IPS-NIHi11 (cell line): Measurements from ENCODE around the gene SIGLEC9.

Experiments
- DNase-seq: peaks from one replicate; pipeline ENCODE4 v3.0.0; 2012; ENCODE audit warnings: mixed read lengths, low spot score

SIGLEC9 gene

DNA sequence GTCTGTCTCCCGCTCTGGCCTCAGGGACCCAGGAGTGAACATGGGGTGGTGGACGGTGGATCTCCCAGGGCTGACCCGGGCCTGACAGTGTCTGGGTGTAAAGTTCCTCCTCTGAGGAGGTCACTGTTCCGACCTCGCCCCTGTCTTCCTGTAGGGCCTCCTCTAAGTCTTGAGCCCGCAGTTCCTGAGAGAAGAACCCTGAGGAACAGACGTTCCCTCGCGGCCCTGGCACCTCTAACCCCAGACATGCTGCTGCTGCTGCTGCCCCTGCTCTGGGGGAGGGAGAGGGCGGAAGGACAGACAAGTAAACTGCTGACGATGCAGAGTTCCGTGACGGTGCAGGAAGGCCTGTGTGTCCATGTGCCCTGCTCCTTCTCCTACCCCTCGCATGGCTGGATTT lies at the start of gene SIGLEC9:
TSS of gene SIGLEC9 (plus strand) at position 178 of the 400 bp plus-strand sequence. CDS start at position 247, 69 bp downstream.
- DNase-seq = no peak

DNA sequence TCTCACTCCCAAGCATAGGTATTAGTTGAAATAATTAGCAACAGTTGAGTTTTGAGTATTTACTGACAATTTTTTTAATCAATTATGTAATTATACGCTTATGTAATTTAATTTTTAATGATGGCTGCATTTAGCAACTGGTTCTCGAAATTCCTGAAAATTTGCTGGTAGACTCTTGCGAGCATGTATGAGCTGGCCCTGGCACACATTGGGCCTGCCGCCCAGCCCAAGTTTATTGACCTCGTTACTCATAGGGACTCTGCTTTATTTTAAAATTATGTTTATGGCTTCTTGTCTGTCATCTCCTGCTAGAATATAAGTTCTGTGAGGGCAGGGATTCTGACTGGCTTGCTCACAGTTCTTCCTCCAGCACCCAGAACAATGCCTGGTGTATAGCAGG lies 48.7 kb upstream of the SIGLEC9 start:
- no peak for DNase-seq

DNA sequence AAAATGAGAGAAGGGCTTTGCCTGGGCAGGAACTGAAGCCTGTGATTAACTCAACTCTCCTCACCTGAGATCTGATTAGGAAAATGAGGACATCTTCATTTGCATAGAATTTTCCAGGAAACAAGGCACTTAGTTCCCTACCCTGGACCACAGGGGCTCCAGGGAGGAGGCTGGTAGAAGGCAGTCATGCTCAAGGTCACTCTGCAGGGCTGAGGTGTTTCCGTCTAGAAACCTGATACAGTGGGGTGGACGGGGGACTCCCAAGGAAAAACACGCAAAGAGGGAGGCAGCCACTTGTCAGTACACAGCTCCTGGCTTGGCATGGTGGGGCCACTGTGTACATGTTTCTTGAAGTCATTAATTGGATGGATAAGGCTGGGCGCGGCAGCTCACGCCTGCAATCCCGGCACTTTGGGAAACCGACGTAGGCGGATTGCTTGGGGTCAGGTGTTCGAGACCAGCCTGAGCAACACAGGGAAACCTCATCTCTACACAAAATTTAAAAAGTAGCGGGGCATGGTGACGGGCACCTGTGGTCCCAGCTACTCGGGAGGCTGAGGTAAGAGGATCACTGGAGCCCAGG lies 48.0 kb upstream of the SIGLEC9 start:
- no peak for DNase-seq

- DNase-seq = no peak
Observed at GRCh38 chr19:51078104-51078503, 46.6 kb upstream of the SIGLEC9 start.

DNA sequence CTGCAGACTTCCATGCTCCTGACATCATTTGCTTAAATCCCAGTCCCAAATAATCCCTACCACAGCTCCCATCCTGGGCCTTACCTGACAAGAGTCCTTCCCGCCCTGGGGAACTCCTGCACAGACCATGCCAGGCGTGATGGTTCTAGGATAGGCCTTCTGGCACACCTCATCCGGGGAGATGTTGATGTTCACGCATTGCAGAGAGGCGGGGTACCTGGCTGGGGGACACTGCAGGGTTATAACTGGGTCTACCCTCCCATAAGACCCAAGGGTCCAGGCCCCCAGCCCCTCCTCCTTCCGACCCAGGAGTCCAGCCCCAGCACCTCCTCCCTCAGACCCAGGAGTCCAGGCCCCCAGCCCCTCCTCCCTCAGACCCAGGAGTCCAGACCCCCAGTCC lies 46.0 kb upstream of the SIGLEC9 start:
- no peak for DNase-seq

DNA sequence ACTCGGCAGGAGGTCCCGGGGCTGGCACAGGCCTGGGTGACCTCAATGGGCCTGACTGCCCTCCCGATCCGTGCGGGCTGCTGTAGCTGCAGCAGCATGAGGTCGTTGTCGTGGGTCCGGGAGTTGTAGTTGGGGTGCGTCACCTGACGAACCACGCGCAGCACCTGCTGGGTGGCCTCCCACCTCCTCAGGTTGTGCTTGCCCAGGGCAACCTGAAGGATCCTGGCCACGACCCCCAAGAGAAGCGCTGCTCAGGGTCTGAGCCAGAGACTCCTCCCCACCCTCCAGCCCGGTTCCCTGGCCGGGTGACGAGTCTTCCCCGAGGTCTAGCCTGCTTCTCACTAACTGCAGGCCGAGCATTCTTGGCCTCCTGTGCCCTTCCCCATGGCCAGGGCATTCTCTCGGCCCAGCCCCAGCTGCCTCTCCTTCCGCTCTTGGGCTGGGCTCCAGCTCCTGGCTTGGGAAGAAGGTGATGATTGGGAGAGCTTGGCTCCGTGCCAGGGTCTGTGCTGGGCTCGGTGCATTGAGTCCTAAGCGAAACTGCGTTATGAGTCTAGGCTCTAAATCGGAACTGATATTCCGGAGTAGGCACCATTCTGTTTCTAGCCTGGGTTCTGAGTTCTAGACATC lies 45.1 kb upstream of the SIGLEC9 start:
- DNase-seq = no peak

- DNase-seq = no peak
Observed at GRCh38 chr19:51081476-51081875, 43.2 kb upstream of the SIGLEC9 start.

DNA sequence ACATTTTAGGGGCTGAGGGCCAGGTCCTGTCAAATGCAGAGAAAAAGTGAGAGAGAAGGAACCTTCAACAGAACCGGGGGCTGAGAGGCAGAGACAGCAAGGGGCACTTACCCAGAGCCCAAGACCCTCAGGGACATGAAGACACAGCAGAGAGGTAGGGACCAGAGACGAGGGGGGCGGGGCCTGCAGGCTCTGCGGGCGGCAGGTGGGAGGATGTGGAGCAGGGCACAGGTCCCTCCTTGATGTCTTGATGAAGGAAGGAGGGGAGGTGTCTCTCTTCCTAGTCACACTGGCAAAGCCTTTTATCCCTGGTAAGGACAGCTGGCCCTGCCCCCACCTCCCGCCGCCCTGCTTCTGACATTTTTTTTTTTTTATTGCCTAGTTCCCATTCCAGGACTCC lies 42.1 kb upstream of the SIGLEC9 start, which contains the start of gene KLK14:
TSS of gene KLK14 (minus strand) at position 277 of the 400 bp plus-strand sequence. CDS start at position 4, 273 bp downstream.
- DNase-seq = peak; percentile 55

GRCh38 chr19:51083181-51083580 lies 41.5 kb upstream of the SIGLEC9 start:
- no peak for DNase-seq

DNA sequence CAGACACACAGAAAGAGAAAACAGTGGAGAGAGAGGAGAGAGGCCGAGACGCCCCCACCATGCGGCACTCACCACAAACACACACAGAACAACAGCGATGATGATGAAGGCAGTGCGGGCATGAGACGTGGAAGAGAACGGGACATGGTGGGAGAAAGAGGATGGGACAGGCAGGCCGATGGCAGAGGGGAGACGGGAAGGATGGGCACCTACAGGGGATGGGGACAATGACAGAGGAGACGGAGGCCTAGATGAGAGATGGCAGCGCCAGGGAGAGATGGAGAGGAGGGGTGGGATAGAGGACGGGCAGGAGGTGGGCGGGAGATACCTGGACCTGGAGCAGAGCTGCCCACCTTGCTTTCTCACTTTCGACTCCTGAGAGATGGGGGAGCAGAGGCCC lies 40.9 kb upstream of the SIGLEC9 start:
- DNase-seq = no peak

DNA sequence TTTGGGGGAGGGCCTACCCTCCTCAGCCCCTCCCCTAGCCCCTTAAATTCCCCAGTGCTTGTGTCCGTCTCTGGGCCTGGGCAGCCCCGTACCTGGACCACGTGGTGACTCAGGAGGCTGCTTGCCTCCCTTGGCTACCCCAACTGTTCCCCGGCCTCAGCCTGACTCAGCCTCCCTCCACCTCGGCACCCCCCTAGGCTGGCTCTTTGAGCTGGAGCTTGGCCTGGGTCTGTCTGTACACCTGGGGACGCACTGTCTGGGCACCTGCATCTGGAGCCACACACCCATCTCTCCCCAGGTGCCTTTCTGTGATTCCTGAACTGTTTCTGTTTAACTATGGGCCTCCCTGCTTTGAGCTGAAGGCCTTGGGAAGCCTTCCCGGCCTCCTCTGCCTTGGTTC lies 40.2 kb upstream of the SIGLEC9 start:
- DNase-seq = no peak

GRCh38 chr19:51086153-51086850 lies 38.4 kb upstream of the SIGLEC9 start:
- DNase-seq = no peak

DNA sequence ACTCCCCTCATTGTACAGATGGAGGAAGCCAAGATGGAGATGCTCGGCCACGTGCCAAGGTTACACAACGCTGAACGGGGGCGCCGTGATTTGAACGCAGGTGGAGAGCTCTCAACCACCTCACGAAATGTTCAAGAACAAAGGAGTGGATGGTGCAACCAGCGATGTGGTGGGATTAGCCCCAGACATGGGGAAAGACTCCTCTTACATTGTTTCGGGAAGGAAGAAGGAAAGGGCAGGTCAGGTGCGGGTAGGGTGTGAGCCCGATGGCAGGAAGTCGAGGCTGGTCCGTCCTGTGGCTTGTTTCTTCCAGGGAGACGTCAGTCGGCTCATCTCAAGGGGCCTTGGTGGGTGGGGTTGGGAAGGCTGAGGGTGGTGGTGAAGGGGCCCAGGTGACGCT lies 34.9 kb upstream of the SIGLEC9 start:
- DNase-seq = no peak

- no peak for DNase-seq
Observed at GRCh38 chr19:51090471-51090870, 34.2 kb upstream of the SIGLEC9 start.

DNA sequence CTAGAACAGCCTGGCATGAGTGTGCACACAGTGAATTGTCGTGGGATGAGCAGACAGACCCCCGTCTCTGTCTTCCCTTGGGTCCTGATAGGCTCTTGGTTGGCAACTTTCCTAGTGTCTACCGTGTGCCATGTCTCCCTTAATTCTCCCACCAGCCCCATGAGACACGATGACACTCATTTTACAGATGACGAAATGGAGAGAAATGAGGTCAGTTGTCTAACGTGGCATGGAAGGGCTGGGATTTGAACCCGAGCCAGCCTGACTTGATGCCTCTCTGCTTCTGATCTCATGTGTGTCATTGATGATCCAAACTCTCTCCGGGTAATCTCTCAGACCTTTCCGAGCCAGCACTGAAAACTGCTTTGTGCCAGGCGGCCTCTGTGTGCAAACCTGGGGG lies 33.6 kb upstream of the SIGLEC9 start:
- no peak for DNase-seq

DNA sequence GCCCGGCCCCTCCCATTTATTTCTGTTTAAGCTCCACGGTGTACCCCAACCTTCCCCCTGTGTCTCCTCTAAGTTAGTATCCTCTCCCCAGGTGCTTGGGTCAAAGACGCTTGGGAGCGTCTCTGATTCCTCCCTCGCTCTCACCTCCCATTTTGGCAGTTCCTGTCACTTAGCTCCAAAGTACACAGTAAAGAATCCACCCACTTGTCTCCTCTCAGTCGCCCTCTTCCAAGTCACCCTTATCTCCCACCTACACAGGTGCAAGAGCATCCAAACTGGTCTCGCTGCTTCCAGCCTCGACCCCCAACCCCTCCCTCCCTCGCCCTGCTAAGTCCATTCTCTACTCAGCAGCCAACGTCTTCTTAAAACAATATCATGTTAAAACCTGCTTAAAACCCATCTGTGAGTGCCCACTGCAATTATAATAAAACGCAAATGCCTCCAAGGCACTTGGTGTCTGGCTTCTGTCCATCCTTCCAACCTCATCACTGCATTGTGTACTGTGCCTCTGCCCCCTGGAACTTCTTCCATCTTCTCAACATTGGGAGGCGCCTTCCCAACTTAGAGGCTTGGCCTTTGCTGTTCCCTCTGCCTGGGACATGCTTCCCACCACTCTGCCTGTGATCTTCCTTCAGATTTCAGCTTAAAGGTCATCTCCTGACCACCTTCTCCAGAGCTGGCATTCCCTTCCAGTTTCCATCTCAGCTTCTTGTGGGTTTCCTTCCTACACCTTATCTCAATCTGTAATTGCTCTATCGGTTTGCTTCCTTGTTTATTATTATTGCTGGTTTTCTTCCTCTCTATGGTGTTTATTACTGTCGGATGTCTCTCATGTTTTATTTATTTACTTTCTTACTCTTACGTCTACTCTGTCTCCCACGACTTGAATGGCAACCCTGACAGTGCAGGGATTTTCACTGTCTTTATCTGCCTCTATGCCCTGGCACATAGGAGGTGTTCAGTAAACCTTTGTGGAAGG lies 32.5 kb upstream of the SIGLEC9 start:
- no peak for DNase-seq

GRCh38 chr19:51093101-51093500 lies 31.6 kb upstream of the SIGLEC9 start:
- DNase-seq = no peak

GRCh38 chr19:51093510-51094345 lies 31.0 kb upstream of the SIGLEC9 start:
- DNase-seq = no peak

- DNase-seq = peak; percentile 91
Observed at GRCh38 chr19:51094696-51095279, 29.9 kb upstream of the SIGLEC9 start.

GRCh38 chr19:51096473-51097165 lies 28.1 kb upstream of the SIGLEC9 start:
- no peak for DNase-seq
